Activated T-helper 17 cell treated with anti-CD3 and anti-CD28 coated beads, Interleukin-2, amount 50 U/mL, for 72 hours (primary cell): ENCODE results near the gene PDE4D. TPM values are rescaled to one million over a fixed set of nuclear protein-coding genes. Genes with fewer than 3 reads are reported as not detected.
A peak's percentile ranks its signal among the peaks of the same experiment; 100 is the strongest.

Source experiments
- ATAC-seq: fragments of 150-1000 bp; cut with Tn5 transposase; replicated peaks from 2 replicates; pipeline ENCODE4 v1.10.0; 2021; ENCODE audit warnings: mild to moderate bottlenecking, moderate library complexity
- H3K27ac Mint-ChIP-seq: one replicate; pipeline ENCODE4 v1.8.0; 2022; ENCODE audit warnings: mixed read lengths
- H3K27me3 Mint-ChIP-seq: one replicate; pipeline ENCODE4 v1.8.0; 2022; ENCODE audit warnings: mixed read lengths
- H3K36me3 Mint-ChIP-seq: one replicate; pipeline ENCODE4 v1.8.0; 2022; ENCODE audit warnings: low read depth, mild to moderate bottlenecking, mixed read lengths
- H3K4me1 Mint-ChIP-seq: one replicate; pipeline ENCODE4 v1.8.0; 2022; ENCODE audit warnings: mixed read lengths
- H3K4me3 Mint-ChIP-seq: one replicate; pipeline ENCODE4 v1.8.0; 2022; ENCODE audit warnings: mild to moderate bottlenecking, mixed read lengths
- H3K9me3 Mint-ChIP-seq: one replicate; pipeline ENCODE4 v1.8.0; 2022; ENCODE audit warnings: mixed read lengths
- total RNA-seq, 2 donors: library from RNA; stranded (reverse); gene quantifications; one replicate each; pipeline ENCODE4 v1.2.3, GENCODE V29; 2022

Gene PDE4D
- total RNA-seq, 2 donors from 2014 or later, result 68.9 to 125 TPM

GRCh38 chr5:59168067-59168466 is 725.5 kb downstream of the PDE4D start:
- Mint-ChIP-seq H3K9me3 (no peaks in the 10 kb centered on the region), H3K4me3 (no peak overlapping the region), H3K27ac (no peak overlapping the region), H3K27me3 (no peaks in the 10 kb centered on the region), H3K36me3 (no peaks in the 10 kb centered on the region), H3K4me1 (peaks cover 8% of the 10 kb centered on the region)
- ATAC-seq, result no peak

- H3K27me3 Mint-ChIP-seq, result no peaks in the 10 kb centered on the region
- no peak for ATAC-seq
- no peaks in the 10 kb centered on the region for H3K36me3 Mint-ChIP-seq
- no peak overlapping the region for H3K4me3 Mint-ChIP-seq
- no peak overlapping the region for H3K27ac Mint-ChIP-seq
- H3K9me3 Mint-ChIP-seq, result no peaks in the 10 kb centered on the region
- H3K4me1 Mint-ChIP-seq, result peaks cover 8% of the 10 kb centered on the region
Observed at GRCh38 chr5:59164041-59164830, 729.3 kb downstream of the PDE4D start.

GRCh38 chr5:59161221-59162105 is 732.1 kb downstream of the PDE4D start:
- Mint-ChIP-seq H3K4me1 (peaks cover 8% of the 10 kb centered on the region), H3K36me3 (no peaks in the 10 kb centered on the region), H3K27ac (peak overlapping the region; percentile 3), H3K9me3 (no peaks in the 10 kb centered on the region), H3K4me3 (peak overlapping the region; percentile 49), H3K27me3 (no peaks in the 10 kb centered on the region)
- ATAC-seq, result peak; percentile 29

- H3K4me1 Mint-ChIP-seq, result peaks cover 8% of the 10 kb centered on the region
Observed at GRCh38 chr5:59158637-59159391, 734.7 kb downstream of the PDE4D start.

GRCh38 chr5:59158165-59158564 is 735.4 kb downstream of the PDE4D start:
- H3K9me3 Mint-ChIP-seq, result no peaks in the 10 kb centered on the region
- no peaks in the 10 kb centered on the region for H3K27me3 Mint-ChIP-seq
- ATAC-seq, result no peak
- H3K4me1 Mint-ChIP-seq, result peaks cover 8% of the 10 kb centered on the region
- no peak overlapping the region for H3K27ac Mint-ChIP-seq
- no peak overlapping the region for H3K4me3 Mint-ChIP-seq
- H3K36me3 Mint-ChIP-seq, result no peaks in the 10 kb centered on the region

More at GRCh38 chr5:59158637-59159391, 734.7 kb downstream of the PDE4D start:
- H3K4me3 Mint-ChIP-seq, result no peak overlapping the region
- no peaks in the 10 kb centered on the region for H3K27me3 Mint-ChIP-seq
- H3K9me3 Mint-ChIP-seq, result no peaks in the 10 kb centered on the region
- no peak for ATAC-seq
- no peak overlapping the region for H3K27ac Mint-ChIP-seq
- no peaks in the 10 kb centered on the region for H3K36me3 Mint-ChIP-seq

GRCh38 chr5:59157068-59157467 is 736.5 kb downstream of the PDE4D start:
- H3K4me3 Mint-ChIP-seq, result no peak overlapping the region

GRCh38 chr5:59152701-59153245 is 740.8 kb downstream of the PDE4D start:
- ATAC-seq, result peak; percentile 81
- H3K9me3 Mint-ChIP-seq, result peaks cover 6% of the 10 kb centered on the region
- no peak overlapping the region for H3K27ac Mint-ChIP-seq
- no peaks in the 10 kb centered on the region for H3K36me3 Mint-ChIP-seq
- H3K4me1 Mint-ChIP-seq, result peaks cover 21% of the 10 kb centered on the region
- H3K27me3 Mint-ChIP-seq, result no peaks in the 10 kb centered on the region
- no peak overlapping the region for H3K4me3 Mint-ChIP-seq

More at GRCh38 chr5:59157068-59157467, 736.5 kb downstream of the PDE4D start:
- Mint-ChIP-seq H3K4me1 (peaks cover 15% of the 10 kb centered on the region), H3K27ac (no peak overlapping the region), H3K36me3 (no peaks in the 10 kb centered on the region), H3K9me3 (peaks cover 3% of the 10 kb centered on the region), H3K27me3 (no peaks in the 10 kb centered on the region)
- no peak for ATAC-seq

- ATAC-seq, result peak; percentile 57
Observed at GRCh38 chr5:59151162-59151889, 742.2 kb downstream of the PDE4D start.

GRCh38 chr5:59149827-59150226 is 743.7 kb downstream of the PDE4D start:
- H3K4me3 Mint-ChIP-seq, result no peak overlapping the region
- no peaks in the 10 kb centered on the region for H3K27me3 Mint-ChIP-seq
- no peak for ATAC-seq
- H3K27ac Mint-ChIP-seq, result no peak overlapping the region
- H3K36me3 Mint-ChIP-seq, result no peaks in the 10 kb centered on the region
- H3K4me1 Mint-ChIP-seq, result peaks cover 21% of the 10 kb centered on the region
- H3K9me3 Mint-ChIP-seq, result peaks cover 6% of the 10 kb centered on the region

More at GRCh38 chr5:59151162-59151889, 742.2 kb downstream of the PDE4D start:
- Mint-ChIP-seq H3K4me1 (peaks cover 21% of the 10 kb centered on the region), H3K27me3 (no peaks in the 10 kb centered on the region), H3K4me3 (no peak overlapping the region), H3K27ac (peak overlapping the region; percentile 12), H3K36me3 (no peaks in the 10 kb centered on the region), H3K9me3 (peaks cover 6% of the 10 kb centered on the region)

- Mint-ChIP-seq H3K27me3 (no peaks in the 10 kb centered on the region), H3K27ac (no peak overlapping the region), H3K9me3 (peaks cover 6% of the 10 kb centered on the region), H3K4me1 (peaks cover 21% of the 10 kb centered on the region), H3K4me3 (no peak overlapping the region), H3K36me3 (no peaks in the 10 kb centered on the region)
- ATAC-seq, result no peak
Observed at GRCh38 chr5:59149271-59149670, 744.3 kb downstream of the PDE4D start.

- no peak overlapping the region for H3K4me3 Mint-ChIP-seq
- H3K4me1 Mint-ChIP-seq, result peaks cover 17% of the 10 kb centered on the region
- H3K27me3 Mint-ChIP-seq, result no peaks in the 10 kb centered on the region
- peaks cover 3% of the 10 kb centered on the region for H3K9me3 Mint-ChIP-seq
- H3K36me3 Mint-ChIP-seq, result no peaks in the 10 kb centered on the region
- H3K27ac Mint-ChIP-seq, result no peak overlapping the region
- peak; percentile 55 for ATAC-seq
Observed at GRCh38 chr5:59146729-59147128, 746.8 kb downstream of the PDE4D start.

GRCh38 chr5:59143926-59144333 is 749.6 kb downstream of the PDE4D start:
- no peaks in the 10 kb centered on the region for H3K27me3 Mint-ChIP-seq
- no peaks in the 10 kb centered on the region for H3K36me3 Mint-ChIP-seq
- peaks cover 11% of the 10 kb centered on the region for H3K4me1 Mint-ChIP-seq
- H3K4me3 Mint-ChIP-seq, result peak overlapping the region; percentile 19
- peak; percentile 88 for ATAC-seq
- H3K27ac Mint-ChIP-seq, result no peak overlapping the region
- H3K9me3 Mint-ChIP-seq, result no peaks in the 10 kb centered on the region

- Mint-ChIP-seq H3K9me3 (no peaks in the 10 kb centered on the region), H3K27me3 (no peaks in the 10 kb centered on the region), H3K4me3 (no peak overlapping the region), H3K27ac (no peak overlapping the region), H3K4me1 (peaks cover 14% of the 10 kb centered on the region), H3K36me3 (no peaks in the 10 kb centered on the region)
- ATAC-seq, result no peak
Observed at GRCh38 chr5:59142927-59143326, 750.6 kb downstream of the PDE4D start.
